Measurements from ENCODE around the gene SLC20A1. TPM values are rescaled to one million over a fixed set of nuclear protein-coding genes. Genes with fewer than 3 reads are reported as not detected.
"Not testable (repeated sequence)": the region's sequence is repeated elsewhere in the genome, so short reads cannot be mapped to it uniquely, and the experiment has no call there.

Gene SLC20A1
- total RNA-seq, 5 donors from 2014 or later (not counting 1 experiment from before 2014, with no cell fraction given): 65.8 to 135 (median 83.0) TPM

DNA sequence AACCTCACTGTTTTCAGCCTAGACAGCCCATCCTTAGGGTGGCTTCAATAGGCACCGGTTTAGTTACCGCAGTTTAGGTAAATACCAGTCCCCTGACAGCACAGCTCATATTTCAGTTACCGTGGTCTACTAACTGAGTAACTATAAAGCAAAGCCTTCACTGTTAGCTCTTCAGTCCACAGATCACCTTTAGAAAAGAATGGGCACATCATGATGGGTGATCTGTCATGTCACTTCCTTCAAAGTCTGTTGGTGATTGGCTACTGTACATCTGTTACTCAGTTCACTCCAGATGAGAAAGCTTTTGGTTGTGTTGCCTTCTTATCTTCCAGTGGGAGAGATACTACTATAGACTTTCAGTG, 21.0 kb downstream of the SLC20A1 start:
- H3K27ac ChIP-seq (ENCODE audit: low read length): no peak overlapping the region
- no peaks in the 10 kb centered on the region for H3K27me3 Mint-ChIP-seq
- H3K27ac Mint-ChIP-seq: peak overlapping the region in 1 of 2 donors; percentile 28
- ChIA-PET CTCF (interaction anchor here (0.5 to 0.6 kb wide), 3 partner anchors 44 to 52 kb away, joined by 3 to 4 read pairs (median 3); no protein-coding TSS in a partner anchor), POLR2A (no interaction called here)
- H3K4me1 Mint-ChIP-seq: peaks cover 7 to 13% (median 8%) of the 10 kb centered on the region in 3 donors
- peaks cover 14 to 30% of the 10 kb centered on the region in 2 donors for H3K36me3 ChIP-seq (ENCODE audit: control insufficient read depth in 2 of 2, extremely low read depth in 1 of 2, insufficient read depth in 1 of 2, low read length in 1 of 2)
- no peaks in the 10 kb centered on the region for H3K27me3 ChIP-seq (replicated peaks in 1 of 2; ENCODE audit: control insufficient read depth in 2 of 2, extremely low read depth in 1 of 2, insufficient read depth in 2 of 2, low read length in 1 of 2)
- H3K9me3 ChIP-seq: no peaks in the 10 kb centered on the region
- H3K4me1 ChIP-seq (ENCODE audit: control insufficient read depth in 1 of 2, extremely low read depth in 1 of 2, insufficient read depth in 2 of 2, low read length in 2 of 2): no peaks in the 10 kb centered on the region
- WGBS (ENCODE audit: insufficient coverage): 70% methylated on average over 3 of the region's 3 CpGs
- no peak for DNase-seq
- no peak for ATAC-seq (replicated peaks in 1 of 4)
- H3K4me3 ChIP-seq (ENCODE audit: control insufficient read depth in 1 of 2, extremely low read depth in 1 of 2, low read length in 1 of 2): no peak overlapping the region
- H3K36me3 Mint-ChIP-seq: peaks cover 28% of the 10 kb centered on the region
- H3K9me3 Mint-ChIP-seq: no peaks in the 10 kb centered on the region
- H3K4me3 Mint-ChIP-seq: no peak overlapping the region

DNA sequence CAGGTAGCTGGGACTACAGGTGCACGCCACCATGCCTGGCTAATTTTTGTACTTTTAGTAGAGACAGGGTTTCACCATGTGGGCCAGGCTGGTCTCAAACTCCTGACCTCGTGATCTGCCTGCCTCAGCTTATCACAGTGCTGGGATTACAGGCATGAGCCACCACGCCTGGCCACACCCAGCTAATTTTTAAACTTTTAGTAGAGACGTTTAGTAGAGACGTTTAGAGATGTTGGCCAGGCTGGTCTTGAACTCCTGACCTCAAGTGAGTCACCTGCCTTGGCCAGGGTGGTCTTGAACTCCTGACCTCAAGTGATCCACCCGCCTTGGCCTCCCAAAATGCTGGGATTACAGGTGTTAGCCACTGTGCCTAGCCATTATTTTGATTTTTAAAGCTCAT, 21.8 kb downstream of the SLC20A1 start:
- CTCF ChIA-PET; POLR2A ChIA-PET; H3K27me3 Mint-ChIP-seq; H3K9me3 ChIP-seq; H3K27ac ChIP-seq (ENCODE audit: low read length); H3K4me1 ChIP-seq (ENCODE audit: control insufficient read depth in 1 of 2, extremely low read depth in 1 of 2, insufficient read depth in 2 of 2, low read length in 2 of 2); H3K4me3 ChIP-seq (ENCODE audit: control insufficient read depth in 1 of 2, extremely low read depth in 1 of 2, low read length in 1 of 2); ATAC-seq (replicated peaks in 1 of 4); H3K4me1 Mint-ChIP-seq; H3K9me3 Mint-ChIP-seq; H3K27me3 ChIP-seq (replicated peaks in 1 of 2; ENCODE audit: control insufficient read depth in 2 of 2, extremely low read depth in 1 of 2, insufficient read depth in 2 of 2, low read length in 1 of 2); H3K4me3 Mint-ChIP-seq; DNase-seq; H3K27ac Mint-ChIP-seq: not testable (repeated sequence)
- H3K36me3 ChIP-seq (ENCODE audit: control insufficient read depth in 2 of 2, extremely low read depth in 1 of 2, insufficient read depth in 1 of 2, low read length in 1 of 2): peaks cover 13 to 23% of the 10 kb centered on the region in 2 donors
- peaks cover 25% of the 10 kb centered on the region for H3K36me3 Mint-ChIP-seq
- 96% methylated on average over 5 of the region's 6 CpGs for WGBS (ENCODE audit: insufficient coverage)

DNA sequence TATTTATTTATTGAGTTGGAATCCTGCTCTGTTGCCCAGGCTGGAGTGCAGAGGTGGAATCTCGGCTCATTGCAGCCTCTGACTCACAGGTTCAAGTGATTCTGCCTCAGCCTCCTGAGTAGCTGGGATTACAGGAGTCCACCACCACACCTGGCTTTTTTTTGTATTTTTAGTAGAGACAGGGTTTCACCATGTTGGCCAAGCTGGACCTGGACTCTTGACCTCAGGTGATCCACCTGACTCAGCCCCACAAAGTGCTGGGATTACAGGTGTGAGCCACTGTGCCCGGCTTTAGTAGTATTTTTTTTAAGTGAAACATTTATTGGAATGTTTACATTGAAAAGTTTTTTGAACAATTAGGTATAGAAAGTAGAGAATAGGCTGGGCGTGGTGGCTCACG, 23.9 kb downstream of the SLC20A1 start:
- no peak overlapping the region for H3K4me3 Mint-ChIP-seq
- no peak overlapping the region for H3K27ac Mint-ChIP-seq
- H3K27ac ChIP-seq (ENCODE audit: low read length): no peak overlapping the region
- H3K9me3 Mint-ChIP-seq: no peaks in the 10 kb centered on the region
- ChIA-PET CTCF (interaction anchor here in 1 of 2 donors (0.6 kb wide), 1 partner anchor 395 kb away, joined by 4 read pairs; no protein-coding TSS in a partner anchor), POLR2A (no interaction called here)
- H3K4me3 ChIP-seq (ENCODE audit: control insufficient read depth in 1 of 2, extremely low read depth in 1 of 2, low read length in 1 of 2): no peak overlapping the region
- no peaks in the 10 kb centered on the region for H3K9me3 ChIP-seq
- H3K36me3 Mint-ChIP-seq: peaks cover 9% of the 10 kb centered on the region
- DNase-seq (no peak), ATAC-seq (replicated peaks in 1 of 4) (no peak)
- no CpG with 5 or more reads among the region's 4 CpGs for WGBS (ENCODE audit: insufficient coverage)
- H3K27me3 Mint-ChIP-seq: peaks cover 1 to 3% of the 10 kb centered on the region in 2 donors
- no peaks in the 10 kb centered on the region for H3K4me1 ChIP-seq (ENCODE audit: control insufficient read depth in 1 of 2, extremely low read depth in 1 of 2, insufficient read depth in 2 of 2, low read length in 2 of 2)
- H3K36me3 ChIP-seq (ENCODE audit: control insufficient read depth in 2 of 2, extremely low read depth in 1 of 2, insufficient read depth in 1 of 2, low read length in 1 of 2): peaks cover 5 to 8% of the 10 kb centered on the region in 2 donors
- peaks cover under 1 to 3% (median 2%) of the 10 kb centered on the region in 3 donors for H3K4me1 Mint-ChIP-seq
- H3K27me3 ChIP-seq (replicated peaks in 1 of 2; ENCODE audit: control insufficient read depth in 2 of 2, extremely low read depth in 1 of 2, insufficient read depth in 2 of 2, low read length in 1 of 2): no peaks in the 10 kb centered on the region

DNA sequence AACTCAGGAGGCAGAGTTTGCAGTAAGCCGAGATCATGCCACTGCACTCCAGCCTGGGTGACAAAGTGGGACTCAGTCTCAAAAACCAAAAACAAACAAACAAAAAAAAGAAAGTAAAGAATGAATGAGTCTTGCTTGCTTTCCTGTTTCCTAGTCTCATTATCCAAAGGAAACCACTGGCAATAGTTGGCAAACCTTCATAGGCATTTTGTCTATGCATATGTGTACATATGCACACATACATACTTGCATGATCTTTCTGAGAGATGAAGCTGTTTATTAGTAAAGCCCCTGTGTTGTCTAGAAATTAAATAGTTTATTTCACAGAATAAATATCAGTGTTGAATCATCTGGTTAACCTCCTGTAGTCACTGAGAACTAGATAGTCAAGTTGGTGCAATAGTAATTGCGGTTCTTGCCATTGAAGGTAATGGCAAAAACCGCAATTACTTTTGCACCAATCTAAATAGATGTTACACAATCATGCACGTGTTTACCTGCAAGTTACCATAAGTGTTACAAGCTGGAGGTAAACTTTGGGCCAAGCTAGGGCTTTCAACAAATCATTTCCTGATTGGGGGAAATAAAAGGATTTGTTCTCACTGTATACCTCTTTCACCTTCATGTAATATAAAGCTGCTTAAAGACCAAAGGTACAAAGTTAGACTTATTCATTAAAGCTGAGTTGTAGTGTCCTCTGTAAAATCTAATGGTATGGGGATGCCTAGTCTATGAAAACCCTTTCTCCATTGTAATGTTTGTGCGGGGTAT, 24.7 kb downstream of the SLC20A1 start:
- H3K4me3 ChIP-seq (ENCODE audit: control insufficient read depth in 1 of 2, extremely low read depth in 1 of 2, low read length in 1 of 2): no peak overlapping the region
- no peak overlapping the region for H3K27ac ChIP-seq (ENCODE audit: low read length)
- no peak overlapping the region for H3K4me3 Mint-ChIP-seq
- no peak for DNase-seq
- no peak for ATAC-seq (replicated peaks in 1 of 4)
- CTCF ChIA-PET: interaction anchor here (0.5 to 1.1 kb wide), 4 partner anchors 44 to 96 kb away, joined by 3 to 10 read pairs (median 6); no protein-coding TSS in a partner anchor
- H3K27ac Mint-ChIP-seq: no peak overlapping the region
- WGBS (ENCODE audit: insufficient coverage): no CpG with 5 or more reads among the region's 5 CpGs
- no peaks in the 10 kb centered on the region for H3K27me3 ChIP-seq (replicated peaks in 1 of 2; ENCODE audit: control insufficient read depth in 2 of 2, extremely low read depth in 1 of 2, insufficient read depth in 2 of 2, low read length in 1 of 2)
- POLR2A ChIA-PET: interaction anchor here in 1 of 2 donors (0.5 kb wide), 1 partner anchor 398 kb away, joined by 3 read pairs; no protein-coding TSS in a partner anchor
- peaks cover 0 to 3% of the 10 kb centered on the region in 2 donors for H3K36me3 ChIP-seq (ENCODE audit: control insufficient read depth in 2 of 2, extremely low read depth in 1 of 2, insufficient read depth in 1 of 2, low read length in 1 of 2)
- H3K27me3 Mint-ChIP-seq: peaks cover 3% of the 10 kb centered on the region in 2 donors
- no peaks in the 10 kb centered on the region for H3K4me1 ChIP-seq (ENCODE audit: control insufficient read depth in 1 of 2, extremely low read depth in 1 of 2, insufficient read depth in 2 of 2, low read length in 2 of 2)
- peaks cover 0 to 2% (median 0%) of the 10 kb centered on the region in 3 donors for H3K4me1 Mint-ChIP-seq
- no peaks in the 10 kb centered on the region for H3K9me3 Mint-ChIP-seq
- peaks cover 1% of the 10 kb centered on the region for H3K36me3 Mint-ChIP-seq
- H3K9me3 ChIP-seq: no peaks in the 10 kb centered on the region

DNA sequence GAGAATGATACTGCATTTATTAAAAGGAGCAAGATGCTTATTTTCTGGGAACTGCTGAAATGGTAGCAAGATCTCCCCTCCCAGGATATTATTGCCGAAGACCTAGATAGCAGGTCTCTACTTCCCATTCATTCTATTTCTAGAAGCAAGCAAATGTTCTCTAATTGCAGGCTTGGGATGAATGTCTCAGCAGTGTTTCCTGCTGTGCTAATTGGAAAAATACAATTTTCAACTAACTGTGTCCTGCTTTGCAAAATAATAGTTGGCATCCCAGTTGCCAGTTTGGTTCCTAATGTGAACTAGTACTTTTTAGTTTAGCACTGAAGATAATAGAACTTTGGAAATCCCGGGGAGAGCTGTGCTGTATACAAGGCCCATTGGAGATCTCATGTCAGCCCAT, 26.1 kb downstream of the SLC20A1 start:
- Histone ChIP-seq H3K9me3 (no peaks in the 10 kb centered on the region), H3K27me3 (replicated peaks in 1 of 2; ENCODE audit: control insufficient read depth in 2 of 2, extremely low read depth in 1 of 2, insufficient read depth in 2 of 2, low read length in 1 of 2) (no peaks in the 10 kb centered on the region), H3K4me3 (ENCODE audit: control insufficient read depth in 1 of 2, extremely low read depth in 1 of 2, low read length in 1 of 2) (no peak overlapping the region), H3K27ac (ENCODE audit: low read length) (no peak overlapping the region), H3K36me3 (ENCODE audit: control insufficient read depth in 2 of 2, extremely low read depth in 1 of 2, insufficient read depth in 1 of 2, low read length in 1 of 2) (no peaks in the 10 kb centered on the region), H3K4me1 (ENCODE audit: control insufficient read depth in 1 of 2, extremely low read depth in 1 of 2, insufficient read depth in 2 of 2, low read length in 2 of 2) (no peaks in the 10 kb centered on the region)
- no peak overlapping the region for H3K4me3 Mint-ChIP-seq
- ChIA-PET POLR2A (interaction anchor here in 1 of 2 donors (0.7 kb wide), 1 partner anchor 12 kb away, joined by 4 read pairs; no protein-coding TSS in a partner anchor), CTCF (interaction anchor here in 1 of 2 donors (1.1 kb wide), 1 partner anchor 80 kb away, joined by 10 read pairs; no protein-coding TSS in a partner anchor)
- DNase-seq: no peak
- H3K9me3 Mint-ChIP-seq: no peaks in the 10 kb centered on the region
- H3K27ac Mint-ChIP-seq: no peak overlapping the region
- peaks cover 0 to 2% (median 0%) of the 10 kb centered on the region in 3 donors for H3K4me1 Mint-ChIP-seq
- peaks cover 3% of the 10 kb centered on the region in 2 donors for H3K27me3 Mint-ChIP-seq
- no peaks in the 10 kb centered on the region for H3K36me3 Mint-ChIP-seq
- WGBS (ENCODE audit: insufficient coverage): 100% methylated on average over 1 of the region's 2 CpGs
- ATAC-seq (replicated peaks in 1 of 4): no peak

DNA sequence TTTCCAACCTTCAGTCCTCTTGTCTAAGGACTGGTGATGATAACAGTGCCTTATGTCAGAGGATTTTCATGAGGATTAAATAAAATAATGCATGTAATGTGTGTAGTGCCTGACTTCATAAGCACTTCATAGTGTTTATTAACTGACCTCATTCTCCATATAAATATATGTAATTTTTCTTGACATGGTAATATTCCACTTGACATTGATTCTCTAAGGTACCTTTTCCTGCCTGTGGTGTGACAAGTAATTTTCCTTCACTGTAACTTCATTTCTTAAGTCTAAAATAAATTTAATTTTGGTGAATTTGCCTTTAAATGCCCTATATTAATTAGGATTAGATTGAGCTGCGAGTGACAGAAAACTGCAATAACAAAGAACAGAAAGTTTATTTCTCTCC, 27.3 kb downstream of the SLC20A1 start:
- POLR2A ChIA-PET: no interaction called here
- H3K27me3 Mint-ChIP-seq: peaks cover 3% of the 10 kb centered on the region in 2 donors
- Histone ChIP-seq H3K9me3 (no peaks in the 10 kb centered on the region), H3K4me3 (ENCODE audit: control insufficient read depth in 1 of 2, extremely low read depth in 1 of 2, low read length in 1 of 2) (no peak overlapping the region), H3K27me3 (replicated peaks in 1 of 2; ENCODE audit: control insufficient read depth in 2 of 2, extremely low read depth in 1 of 2, insufficient read depth in 2 of 2, low read length in 1 of 2) (no peaks in the 10 kb centered on the region), H3K4me1 (ENCODE audit: control insufficient read depth in 1 of 2, extremely low read depth in 1 of 2, insufficient read depth in 2 of 2, low read length in 2 of 2) (no peaks in the 10 kb centered on the region), H3K27ac (ENCODE audit: low read length) (no peak overlapping the region), H3K36me3 (ENCODE audit: control insufficient read depth in 2 of 2, extremely low read depth in 1 of 2, insufficient read depth in 1 of 2, low read length in 1 of 2) (no peaks in the 10 kb centered on the region)
- H3K9me3 Mint-ChIP-seq: no peaks in the 10 kb centered on the region
- H3K4me3 Mint-ChIP-seq: no peak overlapping the region
- peaks cover 0 to 2% (median 0%) of the 10 kb centered on the region in 3 donors for H3K4me1 Mint-ChIP-seq
- WGBS (ENCODE audit: insufficient coverage): no CpG with 5 or more reads among the region's 1 CpG
- DNase-seq: no peak
- CTCF ChIA-PET: interaction anchor here in 1 of 2 donors (0.8 kb wide), 1 partner anchor 48 kb away, joined by 3 read pairs; no protein-coding TSS in a partner anchor
- ATAC-seq (replicated peaks in 1 of 4): no peak
- no peaks in the 10 kb centered on the region for H3K36me3 Mint-ChIP-seq
- H3K27ac Mint-ChIP-seq: no peak overlapping the region

Measured in T-cell (primary cell).